HFFc6 (cell line): ENCODE data around the gene FAM174A. TPM values are rescaled to one million over a fixed set of nuclear protein-coding genes. Genes with fewer than 3 reads are reported as not detected.

Experiments
- DNase-seq: peaks from one replicate; pipeline ENCODE4 v3.0.0-alpha.2; 2018
- H3K27ac Mint-ChIP-seq: 2 replicates; pipeline ENCODE4 v1.8.0; 2020; ENCODE audit warnings: mild to moderate bottlenecking, mixed read lengths
- H3K27me3 Mint-ChIP-seq: 2 replicates; pipeline ENCODE4 v1.8.0; 2021; ENCODE audit warnings: mild to moderate bottlenecking, moderate library complexity, mixed read lengths; ENCODE audit not compliant: insufficient read depth
- H3K36me3 Mint-ChIP-seq: 2 replicates; pipeline ENCODE4 v1.8.0; 2021; ENCODE audit warnings: low read depth, mixed read lengths
- H3K4me1 Mint-ChIP-seq: 2 replicates; pipeline ENCODE4 v1.8.0; 2020; ENCODE audit warnings: low read depth, mixed read lengths
- H3K4me3 Mint-ChIP-seq: 2 replicates; pipeline ENCODE4 v1.8.0; 2020; ENCODE audit warnings: mild to moderate bottlenecking, moderate library complexity, mixed read lengths
- H3K9me3 Mint-ChIP-seq: 2 replicates; pipeline ENCODE4 v1.8.0; 2020; ENCODE audit warnings: mild to moderate bottlenecking, mixed read lengths
- total RNA-seq, 6 experiments: library from RNA; stranded (reverse); fragmentation: NEBNext Ultra II Directional; extraction: Animal tissue kit (Norgen Biotek cat#: 25700); gene quantifications; 2 replicates in 1 of 6; 3 replicates in 5 of 6; pipeline ENCODE4 v1.2.3, GENCODE V29; 2021
- TF ChIP-seq, protein P1 (sequence below): fragments of 200-600 bp; sonication (generic); IDR thresholded peaks from 2 replicates; pipeline ENCODE4 v1.5.0; 2021; ENCODE audit warnings: antibody characterized with exemption, mild to moderate bottlenecking

Gene FAM174A
- total RNA-seq, 6 experiments from 2014 or later = 12.1 to 17.4 (median 13.3) TPM

GRCh38 chr5:100537946-100538345 lies 2.8 kb downstream of the FAM174A start:
- TF ChIP-seq, protein P1, sequence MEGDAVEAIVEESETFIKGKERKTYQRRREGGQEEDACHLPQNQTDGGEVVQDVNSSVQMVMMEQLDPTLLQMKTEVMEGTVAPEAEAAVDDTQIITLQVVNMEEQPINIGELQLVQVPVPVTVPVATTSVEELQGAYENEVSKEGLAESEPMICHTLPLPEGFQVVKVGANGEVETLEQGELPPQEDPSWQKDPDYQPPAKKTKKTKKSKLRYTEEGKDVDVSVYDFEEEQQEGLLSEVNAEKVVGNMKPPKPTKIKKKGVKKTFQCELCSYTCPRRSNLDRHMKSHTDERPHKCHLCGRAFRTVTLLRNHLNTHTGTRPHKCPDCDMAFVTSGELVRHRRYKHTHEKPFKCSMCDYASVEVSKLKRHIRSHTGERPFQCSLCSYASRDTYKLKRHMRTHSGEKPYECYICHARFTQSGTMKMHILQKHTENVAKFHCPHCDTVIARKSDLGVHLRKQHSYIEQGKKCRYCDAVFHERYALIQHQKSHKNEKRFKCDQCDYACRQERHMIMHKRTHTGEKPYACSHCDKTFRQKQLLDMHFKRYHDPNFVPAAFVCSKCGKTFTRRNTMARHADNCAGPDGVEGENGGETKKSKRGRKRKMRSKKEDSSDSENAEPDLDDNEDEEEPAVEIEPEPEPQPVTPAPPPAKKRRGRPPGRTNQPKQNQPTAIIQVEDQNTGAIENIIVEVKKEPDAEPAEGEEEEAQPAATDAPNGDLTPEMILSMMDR = no peak
- Mint-ChIP-seq H3K27ac (no peak overlapping the region), H3K27me3 (peaks cover 3% of the 10 kb centered on the region), H3K4me3 (no peak overlapping the region), H3K4me1 (peaks cover 19% of the 10 kb centered on the region), H3K9me3 (no peaks in the 10 kb centered on the region), H3K36me3 (no peaks in the 10 kb centered on the region)
- no peak for DNase-seq

- no peak for DNase-seq
- TF ChIP-seq, protein P1 = no peak
- Mint-ChIP-seq H3K4me3 (no peak overlapping the region), H3K36me3 (no peaks in the 10 kb centered on the region), H3K27ac (no peak overlapping the region), H3K27me3 (peaks cover 3% of the 10 kb centered on the region), H3K4me1 (peaks cover 24% of the 10 kb centered on the region), H3K9me3 (no peaks in the 10 kb centered on the region)
Measured at GRCh38 chr5:100539519-100539918, 4.3 kb downstream of the FAM174A start.

GRCh38 chr5:100542086-100542485 lies 6.9 kb downstream of the FAM174A start:
- Mint-ChIP-seq H3K4me3 (no peak overlapping the region), H3K27me3 (no peaks in the 10 kb centered on the region; the same call in 1 of the 2 replicates), H3K27ac (no peak overlapping the region), H3K9me3 (no peaks in the 10 kb centered on the region), H3K36me3 (no peaks in the 10 kb centered on the region), H3K4me1 (peaks cover 6% of the 10 kb centered on the region)
- no peak for DNase-seq
- TF ChIP-seq, protein P1 = no peak

DNA sequence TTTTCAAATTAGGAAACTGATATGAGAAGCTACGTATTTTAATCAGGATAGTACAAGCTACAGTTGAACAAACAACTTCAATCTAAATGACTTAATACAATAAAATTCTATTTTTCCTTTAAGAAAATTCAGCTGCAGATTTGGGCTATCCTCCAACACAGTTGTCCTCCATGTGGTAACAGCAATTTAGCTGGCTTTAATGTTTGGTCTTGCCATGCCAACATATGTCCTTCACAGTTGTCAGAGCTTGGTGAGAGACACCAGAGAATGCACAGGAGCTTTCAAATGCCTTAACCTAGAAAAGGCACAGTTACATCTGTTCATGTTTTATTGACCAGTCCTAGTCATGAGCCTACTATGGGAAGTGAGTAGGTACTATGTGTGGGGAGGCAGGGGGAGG lies 10.8 kb downstream of the FAM174A start:
- Mint-ChIP-seq H3K4me3 (no peak overlapping the region), H3K4me1 (peaks cover 25% of the 10 kb centered on the region), H3K27ac (no peak overlapping the region), H3K27me3 (no peaks in the 10 kb centered on the region; the same call in 1 of the 2 replicates), H3K9me3 (no peaks in the 10 kb centered on the region), H3K36me3 (no peaks in the 10 kb centered on the region)
- no peak for DNase-seq
- TF ChIP-seq, protein P1 = no peak

DNA sequence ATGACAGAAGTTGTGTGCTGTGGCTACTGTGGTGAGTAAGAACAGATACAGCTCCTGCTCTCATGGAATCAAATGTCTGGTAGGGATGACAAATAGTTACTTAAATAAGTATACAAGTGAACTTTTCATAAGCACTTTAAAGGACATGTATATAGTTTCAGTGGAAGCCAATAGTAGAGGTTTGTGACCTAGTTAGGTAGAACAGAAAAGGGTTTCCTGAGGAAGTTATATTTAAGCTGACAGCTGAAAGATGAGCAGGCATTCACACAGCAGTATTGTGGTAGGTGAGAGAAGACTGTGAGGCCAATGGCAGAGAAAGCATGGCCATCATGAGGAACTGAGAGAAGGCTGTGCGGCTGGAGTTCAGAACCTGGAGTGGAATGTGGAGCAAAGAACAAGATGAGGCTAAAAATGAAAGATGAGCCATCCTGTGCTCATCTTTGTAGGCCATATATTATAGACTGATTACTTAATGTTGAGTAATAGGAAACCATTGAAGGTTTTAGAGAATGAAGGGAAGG lies 15.4 kb downstream of the FAM174A start:
- Mint-ChIP-seq H3K27ac (peak overlapping the region; percentile 71), H3K36me3 (no peaks in the 10 kb centered on the region), H3K27me3 (no peaks in the 10 kb centered on the region)

More for the DNA sequence above, 15.4 kb downstream of the FAM174A start:
- TF ChIP-seq, protein P1 = no peak
- H3K4me1 Mint-ChIP-seq = peaks cover 45% of the 10 kb centered on the region
- peak overlapping the region; percentile 3; the same call in 1 of the 2 replicates for H3K4me3 Mint-ChIP-seq
- peaks cover 2% of the 10 kb centered on the region; the same call in 1 of the 2 replicates for H3K9me3 Mint-ChIP-seq
- DNase-seq = peak; percentile 3
